Measurements from ENCODE around the gene PGR. TPM values are rescaled to one million over a fixed set of nuclear protein-coding genes. Genes with fewer than 3 reads are reported as not detected.

Gene PGR
- total RNA-seq, 1 donor from 2014 or later = not detected

DNA sequence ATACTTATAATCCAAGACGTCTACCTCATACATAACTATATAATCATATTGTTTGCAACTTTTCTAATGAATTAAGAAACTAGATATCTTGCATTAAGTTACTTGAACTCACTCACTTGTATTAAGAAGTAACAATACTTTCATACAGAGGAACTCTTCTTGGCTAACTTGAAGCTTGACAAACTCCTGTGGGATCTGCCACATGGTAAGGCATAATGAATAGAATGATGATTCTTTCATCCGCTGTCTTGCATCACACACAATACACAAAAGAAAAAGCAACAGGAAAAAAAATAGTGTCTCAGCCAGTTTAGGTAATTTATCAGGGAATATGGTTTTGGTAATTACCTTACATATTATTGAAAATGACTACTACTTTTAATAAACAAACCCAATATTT is 79.8 kb downstream of the PGR start:
- Mint-ChIP-seq H3K27ac (ENCODE audit: unreplicated experiment) (no peak overlapping the region), H3K36me3 (ENCODE audit: low read depth) (no peaks in the 10 kb centered on the region), H3K27me3 (ENCODE audit: low read depth) (peaks cover 2% of the 10 kb centered on the region), H3K4me1 (no peaks in the 10 kb centered on the region), H3K9me3 (peaks cover 6% of the 10 kb centered on the region), H3K4me3 (no peak overlapping the region)
- TF ChIP-seq, protein P1, sequence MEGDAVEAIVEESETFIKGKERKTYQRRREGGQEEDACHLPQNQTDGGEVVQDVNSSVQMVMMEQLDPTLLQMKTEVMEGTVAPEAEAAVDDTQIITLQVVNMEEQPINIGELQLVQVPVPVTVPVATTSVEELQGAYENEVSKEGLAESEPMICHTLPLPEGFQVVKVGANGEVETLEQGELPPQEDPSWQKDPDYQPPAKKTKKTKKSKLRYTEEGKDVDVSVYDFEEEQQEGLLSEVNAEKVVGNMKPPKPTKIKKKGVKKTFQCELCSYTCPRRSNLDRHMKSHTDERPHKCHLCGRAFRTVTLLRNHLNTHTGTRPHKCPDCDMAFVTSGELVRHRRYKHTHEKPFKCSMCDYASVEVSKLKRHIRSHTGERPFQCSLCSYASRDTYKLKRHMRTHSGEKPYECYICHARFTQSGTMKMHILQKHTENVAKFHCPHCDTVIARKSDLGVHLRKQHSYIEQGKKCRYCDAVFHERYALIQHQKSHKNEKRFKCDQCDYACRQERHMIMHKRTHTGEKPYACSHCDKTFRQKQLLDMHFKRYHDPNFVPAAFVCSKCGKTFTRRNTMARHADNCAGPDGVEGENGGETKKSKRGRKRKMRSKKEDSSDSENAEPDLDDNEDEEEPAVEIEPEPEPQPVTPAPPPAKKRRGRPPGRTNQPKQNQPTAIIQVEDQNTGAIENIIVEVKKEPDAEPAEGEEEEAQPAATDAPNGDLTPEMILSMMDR (conservative IDR thresholded peaks at IDR 0.05) = no peak
- no peak for DNase-seq (ENCODE audit: low read depth, low spot score)

DNA sequence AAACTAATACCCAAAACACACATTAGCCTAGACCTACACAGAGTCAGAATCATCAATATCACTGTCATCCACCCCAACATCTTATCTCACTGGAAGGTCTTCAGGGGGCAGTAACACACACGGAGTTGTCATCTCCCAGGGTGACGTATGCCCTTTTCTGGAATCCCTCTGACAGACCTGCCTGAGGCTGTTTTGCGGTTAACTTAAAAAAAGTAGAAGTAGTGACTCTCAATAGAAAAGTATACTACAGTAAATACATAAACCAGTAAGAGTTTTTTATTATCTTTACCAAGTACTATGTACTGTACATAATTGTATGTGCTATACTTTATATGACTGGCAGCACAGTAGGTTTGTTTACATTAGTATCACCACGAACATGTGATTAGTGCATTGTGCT is 80.5 kb downstream of the PGR start:
- Mint-ChIP-seq H3K27ac (ENCODE audit: unreplicated experiment) (no peak overlapping the region), H3K4me3 (no peak overlapping the region)

DNA sequence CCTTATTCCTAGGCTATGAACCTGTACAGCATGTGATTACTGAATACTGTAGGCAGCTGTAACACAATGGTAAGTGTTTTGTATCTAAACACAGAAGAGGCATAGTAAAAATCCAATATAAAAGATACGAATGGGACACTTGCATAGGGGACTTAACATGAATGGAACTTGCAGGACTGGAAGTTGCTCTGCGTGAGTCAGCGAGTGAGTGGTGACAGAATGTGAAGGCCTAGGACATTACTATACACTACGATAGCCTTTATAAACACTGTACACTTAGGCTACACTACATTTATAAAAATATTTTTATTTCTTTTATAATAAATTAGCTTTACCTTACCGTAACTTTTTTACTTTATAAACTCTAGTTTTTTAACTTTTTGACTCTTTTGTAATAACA is 81.1 kb downstream of the PGR start:
- TF ChIP-seq, protein P1 (conservative IDR thresholded peaks at IDR 0.05) = no peak
- peaks cover 6% of the 10 kb centered on the region for H3K9me3 Mint-ChIP-seq
- H3K27me3 Mint-ChIP-seq (ENCODE audit: low read depth) = no peaks in the 10 kb centered on the region
- no peaks in the 10 kb centered on the region for H3K36me3 Mint-ChIP-seq (ENCODE audit: low read depth)
- DNase-seq (ENCODE audit: low read depth, low spot score) = no peak
- no peaks in the 10 kb centered on the region for H3K4me1 Mint-ChIP-seq
- H3K4me3 Mint-ChIP-seq = no peak overlapping the region
- H3K27ac Mint-ChIP-seq (ENCODE audit: unreplicated experiment) = no peak overlapping the region

More for the DNA sequence above, 80.5 kb downstream of the PGR start:
- H3K9me3 Mint-ChIP-seq = peaks cover 6% of the 10 kb centered on the region
- H3K4me1 Mint-ChIP-seq = no peaks in the 10 kb centered on the region
- peaks cover 2% of the 10 kb centered on the region for H3K27me3 Mint-ChIP-seq (ENCODE audit: low read depth)
- TF ChIP-seq, protein P1 (conservative IDR thresholded peaks at IDR 0.05) = no peak
- H3K36me3 Mint-ChIP-seq (ENCODE audit: low read depth) = no peaks in the 10 kb centered on the region
- peak; percentile 2 for DNase-seq (ENCODE audit: low read depth, low spot score)

DNA sequence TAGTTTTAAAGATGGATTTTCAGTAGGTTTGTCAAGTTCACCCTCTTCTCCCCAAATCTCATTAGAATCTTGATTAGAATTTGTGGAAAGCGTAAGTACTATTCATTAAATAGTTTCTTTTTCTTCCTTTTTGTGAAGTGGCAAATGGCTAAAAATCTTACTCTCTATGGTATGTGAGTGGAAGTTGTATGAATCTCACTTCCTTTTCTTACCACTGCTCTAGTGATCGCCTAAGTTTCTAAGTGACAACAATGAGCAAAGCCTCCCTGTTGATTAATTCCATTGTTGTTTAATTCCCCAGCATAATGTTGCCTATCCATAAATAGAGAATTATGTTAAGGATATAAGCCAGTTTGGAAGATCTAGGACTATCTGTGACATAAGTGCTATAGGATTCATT is 82.7 kb downstream of the PGR start:
- Mint-ChIP-seq H3K4me1 (no peaks in the 10 kb centered on the region), H3K4me3 (no peak overlapping the region), H3K27me3 (ENCODE audit: low read depth) (no peaks in the 10 kb centered on the region), H3K27ac (ENCODE audit: unreplicated experiment) (no peak overlapping the region), H3K36me3 (ENCODE audit: low read depth) (no peaks in the 10 kb centered on the region), H3K9me3 (peaks cover 10% of the 10 kb centered on the region)
- TF ChIP-seq, protein P1 (conservative IDR thresholded peaks at IDR 0.05) = no peak
- DNase-seq (ENCODE audit: low read depth, low spot score) = no peak

DNA sequence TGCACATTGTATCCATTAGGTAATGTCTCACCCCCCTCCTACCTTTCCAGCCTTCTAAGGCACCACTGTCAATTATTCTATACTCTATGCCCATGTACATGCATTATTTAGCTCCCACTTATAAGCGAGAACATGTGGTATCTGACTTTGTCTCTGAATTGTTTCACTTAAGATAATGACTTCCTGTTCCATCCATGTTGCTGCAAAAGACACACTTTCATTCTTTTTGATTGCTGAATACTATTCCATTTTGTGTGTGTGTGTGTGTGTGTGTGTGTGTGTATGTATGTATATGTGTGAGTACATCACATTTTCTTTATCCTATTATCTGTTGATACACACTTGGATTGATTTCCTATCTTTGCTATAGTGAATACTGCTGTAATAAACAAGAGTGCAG is 84.2 kb downstream of the PGR start:
- H3K27ac Mint-ChIP-seq (ENCODE audit: unreplicated experiment) = no peak overlapping the region
- H3K4me1 Mint-ChIP-seq = no peaks in the 10 kb centered on the region
- TF ChIP-seq, protein P1 (conservative IDR thresholded peaks at IDR 0.05) = no peak
- no peaks in the 10 kb centered on the region for H3K36me3 Mint-ChIP-seq (ENCODE audit: low read depth)
- DNase-seq (ENCODE audit: low read depth, low spot score) = no peak
- H3K9me3 Mint-ChIP-seq = peaks cover 12% of the 10 kb centered on the region
- no peak overlapping the region for H3K4me3 Mint-ChIP-seq
- no peaks in the 10 kb centered on the region for H3K27me3 Mint-ChIP-seq (ENCODE audit: low read depth)

DNA sequence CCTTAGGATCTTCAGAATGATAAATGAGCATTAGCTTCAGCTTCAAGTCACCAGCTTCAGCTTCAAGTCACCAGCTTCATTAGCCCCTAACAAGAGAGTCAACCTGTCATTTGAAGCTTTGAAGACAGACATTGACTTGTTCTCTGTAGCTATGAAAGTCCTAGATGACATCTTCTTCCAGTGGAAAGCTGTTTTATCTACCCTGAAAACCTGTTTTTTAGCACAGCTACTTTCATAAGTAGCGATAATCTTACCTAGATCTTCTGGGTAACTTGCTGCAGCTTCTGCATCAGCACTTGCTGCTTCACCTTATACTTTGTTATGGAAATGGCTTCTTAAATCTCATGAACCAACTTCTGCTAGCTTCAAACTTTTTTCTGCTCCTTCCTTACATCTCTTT is 85.7 kb downstream of the PGR start:
- H3K9me3 Mint-ChIP-seq = peaks cover 12% of the 10 kb centered on the region
- no peak overlapping the region for H3K27ac Mint-ChIP-seq (ENCODE audit: unreplicated experiment)
- H3K4me3 Mint-ChIP-seq = no peak overlapping the region
- no peak for DNase-seq (ENCODE audit: low read depth, low spot score)
- H3K27me3 Mint-ChIP-seq (ENCODE audit: low read depth) = no peaks in the 10 kb centered on the region
- no peaks in the 10 kb centered on the region for H3K36me3 Mint-ChIP-seq (ENCODE audit: low read depth)
- no peaks in the 10 kb centered on the region for H3K4me1 Mint-ChIP-seq
- TF ChIP-seq, protein P1 (conservative IDR thresholded peaks at IDR 0.05) = no peak

All from neural crest cell (in vitro differentiated cells).